K562 (cell line): ENCODE measurements around the gene TRIP10. TPM values are rescaled to one million over a fixed set of nuclear protein-coding genes. Genes with fewer than 3 reads are reported as not detected.

ENCODE experiments used
- MTA3 ChIP-seq: fragments of 450-650 bp; formaldehyde crosslinking; IDR thresholded peaks from 2 replicates; pipeline ENCODE4 v1.6.1; 2017; ENCODE audit warnings: mild to moderate bottlenecking, borderline replicate concordance
- VEZF1 ChIP-seq: fragments of 200-800 bp; sonication (Bioruptor generic); IDR thresholded peaks from 2 replicates; pipeline ENCODE4 v1.6.1; 2017; ENCODE audit warnings: missing genetic modification characterization, missing compliant biosample characterization
- ZNF24 ChIP-seq: fragments of 450-650 bp; IDR thresholded peaks from 2 replicates; pipeline ENCODE4 v1.6.1; 2016
- polyA plus RNA-seq, 8 experiments: library from polyadenylated mRNA; depleted of rRNA in 4 of 8; stranded (reverse) in 5 of 8; unstranded in 3 of 8; fragments of >200 nt; fragmentation: Nextera tagmentation in 2 of 8; fragmentation: Illumina TruSeq in 1 of 8; extraction: Ambion mirVana in 2 of 8; extraction: Trizol in 1 of 8; gene quantifications; 2 replicates each; pipeline versions ENCODE4 v1.2.1 to v1.2.3, GENCODE V29; 2011 to 2014; ENCODE audit warnings: inconsistent platforms in 1 of 8, missing spikeins in 1 of 8
- total RNA-seq, 7 experiments: library from RNA; depleted of rRNA in 6 of 7; stranded (reverse); fragments of >200 nt in 6 of 7; fragmentation: Illumina TruSeq in 2 of 7; extraction: Trizol in 2 of 7; gene quantifications; 2 replicates each; pipeline versions ENCODE4 v1.2.1 to v1.2.3, GENCODE V29; 2011 to 2021; ENCODE audit warnings: low replicate concordance in 1 of 7
- TF ChIP-seq, protein P1 (sequence below), 2 experiments: fragments of 450-650 bp; IDR thresholded peaks; 2 replicates each; pipeline ENCODE4 v1.6.1; 2016; ENCODE audit warnings: mild to moderate bottlenecking in 2 of 2, borderline replicate concordance in 1 of 2, low read depth in 1 of 2, moderate library complexity in 1 of 2

TRIP10 gene
- total and polyA plus RNA-seq, 9 of the 15 experiments (the other 6 are each of a cell fraction or from before 2014, with no cell fraction given), result 1.2 to 66.8 (median 36.1) TPM

DNA sequence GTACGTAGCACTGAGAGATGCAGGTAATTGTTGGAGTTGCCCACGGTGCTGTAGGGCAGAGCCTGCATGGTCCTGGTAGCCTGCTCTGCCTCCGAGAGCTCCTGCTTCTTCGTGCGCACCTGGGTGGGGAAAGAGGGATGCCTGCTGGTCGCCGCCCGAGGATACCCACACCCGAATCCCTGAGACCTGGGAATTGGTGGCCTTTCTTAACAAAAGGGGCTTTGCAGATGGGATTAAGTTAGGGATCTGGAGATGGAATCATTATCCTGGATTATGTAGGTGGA, 28.5 kb upstream of the TRIP10 start (continued):
- TF ChIP-seq, protein P1, sequence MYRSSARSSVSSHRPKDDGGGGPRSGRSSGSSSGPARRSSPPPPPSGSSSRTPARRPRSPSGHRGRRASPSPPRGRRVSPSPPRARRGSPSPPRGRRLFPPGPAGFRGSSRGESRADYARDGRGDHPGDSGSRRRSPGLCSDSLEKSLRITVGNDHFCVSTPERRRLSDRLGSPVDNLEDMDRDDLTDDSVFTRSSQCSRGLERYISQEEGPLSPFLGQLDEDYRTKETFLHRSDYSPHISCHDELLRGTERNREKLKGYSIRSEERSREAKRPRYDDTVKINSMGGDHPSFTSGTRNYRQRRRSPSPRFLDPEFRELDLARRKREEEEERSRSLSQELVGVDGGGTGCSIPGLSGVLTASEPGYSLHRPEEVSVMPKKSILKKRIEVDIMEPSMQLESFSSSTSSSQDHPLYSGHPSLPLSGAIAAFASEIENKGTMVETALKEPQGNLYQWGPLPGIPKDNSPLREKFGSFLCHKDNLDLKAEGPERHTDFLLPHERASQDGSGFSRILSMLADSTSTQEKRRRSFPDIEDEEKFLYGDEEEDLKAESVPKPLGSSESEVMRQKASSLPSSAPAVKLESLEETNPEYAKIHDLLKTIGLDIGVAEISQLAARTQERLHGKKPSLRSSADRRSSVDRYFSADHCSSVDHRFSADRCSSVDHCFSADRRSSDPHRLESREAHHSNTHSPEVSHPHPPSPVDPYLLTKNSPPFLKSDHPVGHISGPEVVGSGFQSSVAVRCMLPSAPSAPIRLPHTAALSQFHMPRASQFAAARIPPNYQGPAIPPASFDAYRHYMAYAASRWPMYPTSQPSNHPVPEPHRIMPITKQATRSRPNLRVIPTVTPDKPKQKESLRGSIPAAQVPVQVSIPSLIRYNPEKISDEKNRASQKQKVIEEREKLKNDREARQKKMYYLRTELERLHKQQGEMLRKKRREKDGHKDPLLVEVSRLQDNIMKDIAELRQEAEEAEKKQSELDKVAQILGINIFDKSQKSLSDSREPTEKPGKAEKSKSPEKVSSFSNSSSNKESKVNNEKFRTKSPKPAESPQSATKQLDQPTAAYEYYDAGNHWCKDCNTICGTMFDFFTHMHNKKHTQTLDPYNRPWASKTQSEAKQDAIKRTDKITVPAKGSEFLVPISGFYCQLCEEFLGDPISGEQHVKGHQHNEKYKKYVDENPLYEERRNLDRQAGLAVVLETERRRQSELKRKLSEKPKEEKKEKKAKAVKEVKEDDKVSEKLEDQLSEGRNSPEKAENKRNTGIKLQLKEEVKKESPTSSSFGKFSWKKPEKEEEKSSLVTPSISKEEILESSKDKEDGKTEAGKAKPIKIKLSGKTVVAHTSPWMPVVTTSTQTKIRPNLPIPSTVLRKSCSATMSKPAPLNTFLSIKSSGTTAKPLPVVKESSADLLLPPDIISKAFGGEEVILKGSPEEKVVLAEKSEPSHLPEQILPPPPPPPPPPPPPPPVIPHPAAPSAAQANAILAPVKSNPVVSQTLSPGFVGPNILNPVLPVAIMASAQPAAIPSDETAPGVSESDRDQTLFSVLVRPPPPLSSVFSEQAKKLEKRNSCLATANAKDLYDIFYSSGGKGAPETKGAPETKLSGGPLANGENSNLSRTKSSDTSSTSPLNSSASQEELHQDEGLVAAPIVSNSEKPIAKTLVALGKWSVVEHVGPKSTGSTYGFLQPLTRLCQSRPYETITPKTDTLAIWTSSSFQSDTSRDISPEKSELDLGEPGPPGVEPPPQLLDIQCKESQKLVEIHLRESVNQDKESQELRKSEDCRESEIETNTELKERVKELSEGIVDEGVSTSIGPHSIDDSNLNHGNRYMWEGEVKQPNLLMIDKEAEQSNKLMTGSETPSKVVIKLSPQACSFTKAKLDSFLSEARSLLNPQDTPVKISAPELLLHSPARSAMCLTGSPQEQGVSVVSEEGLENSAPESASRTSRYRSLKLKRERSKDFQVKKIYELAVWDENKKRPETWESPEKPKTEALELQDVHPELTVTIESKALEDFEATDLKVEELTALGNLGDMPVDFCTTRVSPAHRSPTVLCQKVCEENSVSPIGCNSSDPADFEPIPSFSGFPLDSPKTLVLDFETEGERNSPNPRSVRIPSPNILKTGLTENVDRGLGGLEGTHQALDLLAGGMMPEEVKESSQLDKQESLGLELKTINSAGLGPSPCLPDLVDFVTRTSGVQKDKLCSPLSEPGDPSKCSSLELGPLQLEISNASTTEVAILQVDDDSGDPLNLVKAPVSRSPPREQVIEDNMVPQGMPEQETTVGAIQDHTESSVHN (IDR thresholded peaks at IDR 0.05; ENCODE audit: borderline replicate concordance in 1 of 2, low read depth in 1 of 2), result no peak
- no peak for TF ChIP-seq VEZF1 (CRISPR knock-in tag)
- TF ChIP-seq ZNF24, result no peak
- no peak for TF ChIP-seq MTA3
